Measurements from ENCODE around the gene GBX2.

The GBX2 gene

GRCh38 chr2:236166796-236167296, 1.3 kb downstream of the GBX2 start:
- CTCF ChIA-PET = no interaction called here
- POLR2A ChIA-PET = interaction anchor here (0.8 kb wide), 1 partner anchor 39 kb away, joined by 3 read pairs; no protein-coding TSS in a partner anchor
- no peak for DNase-seq (ENCODE audit: extremely low spot score)
- TF ChIP-seq PKNOX1 (IDR thresholded peaks at IDR 0.05) = no peak
- TF ChIP-seq FOXK2 (IDR thresholded peaks at IDR 0.05) = no peak

- no peak for TF ChIP-seq L3MBTL2 (conservative IDR thresholded peaks at IDR 0.05)
- POLR2A ChIA-PET = interaction anchor here (0.8 kb wide), 1 partner anchor 39 kb away, joined by 3 read pairs; no protein-coding TSS in a partner anchor
- DNase-seq (ENCODE audit: extremely low spot score) = no peak
- CTCF ChIA-PET = no interaction called here
Measured at GRCh38 chr2:236165842-236166795, 2.1 kb downstream of the GBX2 start.

GRCh38 chr2:236164925-236165841, 3.0 kb downstream of the GBX2 start:
- CTCF ChIA-PET = no interaction called here
- POLR2A ChIA-PET = no interaction called here

GRCh38 chr2:236164201-236164924, 3.8 kb downstream of the GBX2 start:
- CTCF ChIA-PET = no interaction called here
- no peak for DNase-seq (ENCODE audit: extremely low spot score)
- POLR2A ChIA-PET = no interaction called here
- TF ChIP-seq SP1 (IDR thresholded peaks at IDR 0.05) (no peak), CTBP1 (IDR thresholded peaks at IDR 0.05; ENCODE audit: borderline replicate concordance) (no peak), TARDBP (IDR thresholded peaks at IDR 0.05) (no peak), BHLHE40 (IDR thresholded peaks at IDR 0.05; ENCODE audit: borderline replicate concordance) (no peak), ELF4 (IDR thresholded peaks at IDR 0.05) (no peak), LEF1 (IDR thresholded peaks at IDR 0.05; ENCODE audit: borderline replicate concordance) (no peak), FOXM1 (IDR thresholded peaks at IDR 0.05; ENCODE audit: borderline replicate concordance) (no peak), SUZ12 (IDR thresholded peaks at IDR 0.05) (no peak), ZNF384 (IDR thresholded peaks at IDR 0.05) (no peak), NFRKB (IDR thresholded peaks at IDR 0.05) (no peak), ARNT (IDR thresholded peaks at IDR 0.05) (no peak), PKNOX1 (IDR thresholded peaks at IDR 0.05) (no peak), FOXA1 (IDR thresholded peaks at IDR 0.05) (no peak), HDGF (IDR thresholded peaks at IDR 0.05; ENCODE audit: borderline replicate concordance) (no peak)

More at GRCh38 chr2:236164925-236165841, 3.0 kb downstream of the GBX2 start:
- no peak for TF ChIP-seq LEF1 (IDR thresholded peaks at IDR 0.05; ENCODE audit: borderline replicate concordance)
- TF ChIP-seq BHLHE40 (IDR thresholded peaks at IDR 0.05; ENCODE audit: borderline replicate concordance) = no peak
- no peak for TF ChIP-seq ZNF384 (IDR thresholded peaks at IDR 0.05)
- no peak for TF ChIP-seq NFRKB (IDR thresholded peaks at IDR 0.05)
- no peak for TF ChIP-seq PKNOX1 (IDR thresholded peaks at IDR 0.05)
- TF ChIP-seq FOXA1 (IDR thresholded peaks at IDR 0.05) = no peak
- TF ChIP-seq CTBP1 (IDR thresholded peaks at IDR 0.05; ENCODE audit: borderline replicate concordance) = no peak
- no peak for TF ChIP-seq FOXK2 (IDR thresholded peaks at IDR 0.05)
- no peak for TF ChIP-seq ELF4 (IDR thresholded peaks at IDR 0.05)
- TF ChIP-seq HDGF (IDR thresholded peaks at IDR 0.05; ENCODE audit: borderline replicate concordance) = no peak
- no peak for TF ChIP-seq SP1 (IDR thresholded peaks at IDR 0.05)
- TF ChIP-seq L3MBTL2 (conservative IDR thresholded peaks at IDR 0.05) = no peak
- no peak for TF ChIP-seq TARDBP (IDR thresholded peaks at IDR 0.05)
- no peak for TF ChIP-seq ARNT (IDR thresholded peaks at IDR 0.05)
- no peak for TF ChIP-seq FOXM1 (IDR thresholded peaks at IDR 0.05; ENCODE audit: borderline replicate concordance)
- no peak for DNase-seq (ENCODE audit: extremely low spot score)

- CTCF ChIA-PET = no interaction called here
- TF ChIP-seq CTBP1 (IDR thresholded peaks at IDR 0.05; ENCODE audit: borderline replicate concordance) (no peak), TARDBP (IDR thresholded peaks at IDR 0.05) (no peak), HDGF (IDR thresholded peaks at IDR 0.05; ENCODE audit: borderline replicate concordance) (no peak), ZNF384 (IDR thresholded peaks at IDR 0.05) (no peak), NFRKB (IDR thresholded peaks at IDR 0.05) (no peak), FOXK2 (IDR thresholded peaks at IDR 0.05) (no peak), PKNOX1 (IDR thresholded peaks at IDR 0.05) (no peak), FOXM1 (IDR thresholded peaks at IDR 0.05; ENCODE audit: borderline replicate concordance) (no peak), ARNT (IDR thresholded peaks at IDR 0.05) (no peak), LEF1 (IDR thresholded peaks at IDR 0.05; ENCODE audit: borderline replicate concordance) (no peak), ELF4 (IDR thresholded peaks at IDR 0.05) (no peak), FOXA1 (IDR thresholded peaks at IDR 0.05) (no peak), L3MBTL2 (conservative IDR thresholded peaks at IDR 0.05) (no peak), BHLHE40 (IDR thresholded peaks at IDR 0.05; ENCODE audit: borderline replicate concordance) (no peak), SUZ12 (IDR thresholded peaks at IDR 0.05) (no peak), SP1 (IDR thresholded peaks at IDR 0.05) (no peak)
- no peak for DNase-seq (ENCODE audit: extremely low spot score)
- POLR2A ChIA-PET = no interaction called here
Measured at GRCh38 chr2:236163471-236164200, 4.5 kb downstream of the GBX2 start.

Measured in HEK293T (cell line).